ENCODE data around the gene WDFY1.

The WDFY1 gene

DNA sequence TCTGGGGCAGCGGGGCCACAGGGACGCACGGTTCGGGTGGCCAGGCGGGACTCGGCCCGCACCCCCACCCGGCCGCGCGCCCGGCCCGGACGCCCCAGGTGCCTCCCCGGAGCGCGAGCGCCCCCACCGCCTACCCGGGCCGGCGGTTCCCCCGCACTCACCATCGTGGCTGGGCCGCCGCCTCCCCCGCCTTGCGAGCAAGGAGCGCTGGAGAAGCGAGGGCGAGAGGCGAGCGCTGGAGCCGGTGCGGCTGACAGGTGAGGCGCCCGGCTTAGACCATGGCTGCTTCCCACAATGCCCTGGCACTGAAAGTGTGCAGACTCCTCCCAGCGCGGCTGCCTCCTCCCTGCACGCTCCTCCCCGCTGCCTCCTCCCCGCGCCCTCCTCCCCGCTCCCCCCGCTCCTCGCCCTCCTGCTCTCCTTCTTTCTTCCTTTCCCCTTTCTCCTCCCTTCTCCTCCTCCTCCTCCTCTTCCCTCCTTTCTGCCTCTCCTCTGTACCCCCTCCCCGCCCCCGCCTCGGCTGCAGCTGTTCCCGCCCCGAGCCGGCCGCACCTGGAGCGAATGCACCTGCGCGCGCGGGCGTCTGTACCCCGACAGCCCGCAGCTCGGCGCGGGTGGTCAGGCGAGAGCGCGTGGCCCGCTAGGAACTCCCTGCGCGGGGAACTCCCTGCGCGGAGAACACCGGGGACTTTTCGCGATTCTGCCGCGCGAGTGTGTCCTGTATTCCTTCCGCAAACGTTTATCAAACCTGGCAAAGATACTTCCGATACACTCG is 107.7 kb downstream of the WDFY1 start, which contains the start of gene AP1S3 (continued):
- TF ChIP-seq, protein P1, sequence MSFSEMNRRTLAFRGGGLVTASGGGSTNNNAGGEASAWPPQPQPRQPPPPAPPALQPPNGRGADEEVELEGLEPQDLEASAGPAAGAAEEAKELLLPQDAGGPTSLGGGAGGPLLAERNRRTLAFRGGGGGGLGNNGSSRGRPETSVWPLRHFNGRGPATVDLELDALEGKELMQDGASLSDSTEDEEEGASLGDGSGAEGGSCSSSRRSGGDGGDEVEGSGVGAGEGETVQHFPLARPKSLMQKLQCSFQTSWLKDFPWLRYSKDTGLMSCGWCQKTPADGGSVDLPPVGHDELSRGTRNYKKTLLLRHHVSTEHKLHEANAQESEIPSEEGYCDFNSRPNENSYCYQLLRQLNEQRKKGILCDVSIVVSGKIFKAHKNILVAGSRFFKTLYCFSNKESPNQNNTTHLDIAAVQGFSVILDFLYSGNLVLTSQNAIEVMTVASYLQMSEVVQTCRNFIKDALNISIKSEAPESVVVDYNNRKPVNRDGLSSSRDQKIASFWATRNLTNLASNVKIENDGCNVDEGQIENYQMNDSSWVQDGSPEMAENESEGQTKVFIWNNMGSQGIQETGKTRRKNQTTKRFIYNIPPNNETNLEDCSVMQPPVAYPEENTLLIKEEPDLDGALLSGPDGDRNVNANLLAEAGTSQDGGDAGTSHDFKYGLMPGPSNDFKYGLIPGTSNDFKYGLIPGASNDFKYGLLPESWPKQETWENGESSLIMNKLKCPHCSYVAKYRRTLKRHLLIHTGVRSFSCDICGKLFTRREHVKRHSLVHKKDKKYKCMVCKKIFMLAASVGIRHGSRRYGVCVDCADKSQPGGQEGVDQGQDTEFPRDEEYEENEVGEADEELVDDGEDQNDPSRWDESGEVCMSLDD (tag by site-specific recombination; IDR thresholded peaks at IDR 0.05), result peak; percentile 60; the same call in 1 of the 2 replicates
- TF ChIP-seq ZNF366 (tag by site-specific recombination; conservative IDR thresholded peaks at IDR 0.05), result peak; percentile 94
- TF ChIP-seq ZFP3 (tag by site-specific recombination; IDR thresholded peaks at IDR 0.05; ENCODE audit: low read depth), result no peak
- no peak for TF ChIP-seq ZNF239 (tag by site-specific recombination; IDR thresholded peaks at IDR 0.05)
- no peak for TF ChIP-seq ZNF214 (tag by site-specific recombination; IDR thresholded peaks at IDR 0.05; ENCODE audit: borderline replicate concordance)
- no peak for TF ChIP-seq ZNF776 (tag by site-specific recombination; IDR thresholded peaks at IDR 0.05; ENCODE audit: borderline replicate concordance)
- no peak for TF ChIP-seq GFI1B (tag by site-specific recombination; IDR thresholded peaks at IDR 0.05)
- no peak for TF ChIP-seq ZNF654 (tag by site-specific recombination; IDR thresholded peaks at IDR 0.05; ENCODE audit: low read depth)
- no peak for TF ChIP-seq ZNF670 (tag by site-specific recombination; IDR thresholded peaks at IDR 0.05; ENCODE audit: low read depth)
- TF ChIP-seq ZNF311 (tag by site-specific recombination; IDR thresholded peaks at IDR 0.05; ENCODE audit: borderline replicate concordance), result no peak
- TF ChIP-seq ZNF426 (tag by site-specific recombination; IDR thresholded peaks at IDR 0.05), result no peak
- TF ChIP-seq ZNF266 (tag by site-specific recombination; IDR thresholded peaks at IDR 0.05; ENCODE audit: low read depth), result no peak
- no peak for TF ChIP-seq ZNF548 (tag by site-specific recombination; IDR thresholded peaks at IDR 0.05)
- TF ChIP-seq ZSCAN23 (tag by site-specific recombination; IDR thresholded peaks at IDR 0.05), result no peak
- TF ChIP-seq ZNF558 (tag by site-specific recombination; IDR thresholded peaks at IDR 0.05), result no peak
- no peak for TF ChIP-seq ZNF248 (tag by site-specific recombination; IDR thresholded peaks at IDR 0.05)
- TF ChIP-seq, protein P2, sequence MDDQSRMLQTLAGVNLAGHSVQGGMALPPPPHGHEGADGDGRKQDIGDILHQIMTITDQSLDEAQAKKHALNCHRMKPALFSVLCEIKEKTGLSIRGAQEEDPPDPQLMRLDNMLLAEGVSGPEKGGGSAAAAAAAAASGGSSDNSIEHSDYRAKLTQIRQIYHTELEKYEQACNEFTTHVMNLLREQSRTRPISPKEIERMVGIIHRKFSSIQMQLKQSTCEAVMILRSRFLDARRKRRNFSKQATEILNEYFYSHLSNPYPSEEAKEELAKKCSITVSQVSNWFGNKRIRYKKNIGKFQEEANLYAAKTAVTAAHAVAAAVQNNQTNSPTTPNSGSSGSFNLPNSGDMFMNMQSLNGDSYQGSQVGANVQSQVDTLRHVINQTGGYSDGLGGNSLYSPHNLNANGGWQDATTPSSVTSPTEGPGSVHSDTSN (CRISPR knock-in tag; IDR thresholded peaks at IDR 0.05), result no peak
- TF ChIP-seq, protein P3, sequence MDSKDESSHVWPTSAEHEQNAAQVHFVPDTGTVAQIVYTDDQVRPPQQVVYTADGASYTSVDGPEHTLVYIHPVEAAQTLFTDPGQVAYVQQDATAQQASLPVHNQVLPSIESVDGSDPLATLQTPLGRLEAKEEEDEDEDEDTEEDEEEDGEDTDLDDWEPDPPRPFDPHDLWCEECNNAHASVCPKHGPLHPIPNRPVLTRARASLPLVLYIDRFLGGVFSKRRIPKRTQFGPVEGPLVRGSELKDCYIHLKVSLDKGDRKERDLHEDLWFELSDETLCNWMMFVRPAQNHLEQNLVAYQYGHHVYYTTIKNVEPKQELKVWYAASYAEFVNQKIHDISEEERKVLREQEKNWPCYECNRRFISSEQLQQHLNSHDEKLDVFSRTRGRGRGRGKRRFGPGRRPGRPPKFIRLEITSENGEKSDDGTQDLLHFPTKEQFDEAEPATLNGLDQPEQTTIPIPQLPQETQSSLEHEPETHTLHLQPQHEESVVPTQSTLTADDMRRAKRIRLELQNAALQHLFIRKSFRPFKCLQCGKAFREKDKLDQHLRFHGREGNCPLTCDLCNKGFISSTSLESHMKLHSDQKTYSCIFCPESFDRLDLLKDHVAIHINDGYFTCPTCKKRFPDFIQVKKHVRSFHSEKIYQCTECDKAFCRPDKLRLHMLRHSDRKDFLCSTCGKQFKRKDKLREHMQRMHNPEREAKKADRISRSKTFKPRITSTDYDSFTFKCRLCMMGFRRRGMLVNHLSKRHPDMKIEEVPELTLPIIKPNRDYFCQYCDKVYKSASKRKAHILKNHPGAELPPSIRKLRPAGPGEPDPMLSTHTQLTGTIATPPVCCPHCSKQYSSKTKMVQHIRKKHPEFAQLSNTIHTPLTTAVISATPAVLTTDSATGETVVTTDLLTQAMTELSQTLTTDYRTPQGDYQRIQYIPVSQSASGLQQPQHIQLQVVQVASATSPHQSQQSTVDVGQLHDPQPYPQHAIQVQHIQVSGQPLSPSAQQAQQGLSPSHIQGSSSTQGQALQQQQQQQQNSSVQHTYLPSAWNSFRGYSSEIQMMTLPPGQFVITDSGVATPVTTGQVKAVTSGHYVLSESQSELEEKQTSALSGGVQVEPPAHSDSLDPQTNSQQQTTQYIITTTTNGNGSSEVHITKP (tag by site-specific recombination; IDR thresholded peaks at IDR 0.05), result no peak
- TF ChIP-seq, protein P4, sequence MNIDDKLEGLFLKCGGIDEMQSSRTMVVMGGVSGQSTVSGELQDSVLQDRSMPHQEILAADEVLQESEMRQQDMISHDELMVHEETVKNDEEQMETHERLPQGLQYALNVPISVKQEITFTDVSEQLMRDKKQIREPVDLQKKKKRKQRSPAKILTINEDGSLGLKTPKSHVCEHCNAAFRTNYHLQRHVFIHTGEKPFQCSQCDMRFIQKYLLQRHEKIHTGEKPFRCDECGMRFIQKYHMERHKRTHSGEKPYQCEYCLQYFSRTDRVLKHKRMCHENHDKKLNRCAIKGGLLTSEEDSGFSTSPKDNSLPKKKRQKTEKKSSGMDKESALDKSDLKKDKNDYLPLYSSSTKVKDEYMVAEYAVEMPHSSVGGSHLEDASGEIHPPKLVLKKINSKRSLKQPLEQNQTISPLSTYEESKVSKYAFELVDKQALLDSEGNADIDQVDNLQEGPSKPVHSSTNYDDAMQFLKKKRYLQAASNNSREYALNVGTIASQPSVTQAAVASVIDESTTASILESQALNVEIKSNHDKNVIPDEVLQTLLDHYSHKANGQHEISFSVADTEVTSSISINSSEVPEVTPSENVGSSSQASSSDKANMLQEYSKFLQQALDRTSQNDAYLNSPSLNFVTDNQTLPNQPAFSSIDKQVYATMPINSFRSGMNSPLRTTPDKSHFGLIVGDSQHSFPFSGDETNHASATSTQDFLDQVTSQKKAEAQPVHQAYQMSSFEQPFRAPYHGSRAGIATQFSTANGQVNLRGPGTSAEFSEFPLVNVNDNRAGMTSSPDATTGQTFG (tag by site-specific recombination; IDR thresholded peaks at IDR 0.05; ENCODE audit: borderline replicate concordance), result no peak
- TF ChIP-seq, protein P5, sequence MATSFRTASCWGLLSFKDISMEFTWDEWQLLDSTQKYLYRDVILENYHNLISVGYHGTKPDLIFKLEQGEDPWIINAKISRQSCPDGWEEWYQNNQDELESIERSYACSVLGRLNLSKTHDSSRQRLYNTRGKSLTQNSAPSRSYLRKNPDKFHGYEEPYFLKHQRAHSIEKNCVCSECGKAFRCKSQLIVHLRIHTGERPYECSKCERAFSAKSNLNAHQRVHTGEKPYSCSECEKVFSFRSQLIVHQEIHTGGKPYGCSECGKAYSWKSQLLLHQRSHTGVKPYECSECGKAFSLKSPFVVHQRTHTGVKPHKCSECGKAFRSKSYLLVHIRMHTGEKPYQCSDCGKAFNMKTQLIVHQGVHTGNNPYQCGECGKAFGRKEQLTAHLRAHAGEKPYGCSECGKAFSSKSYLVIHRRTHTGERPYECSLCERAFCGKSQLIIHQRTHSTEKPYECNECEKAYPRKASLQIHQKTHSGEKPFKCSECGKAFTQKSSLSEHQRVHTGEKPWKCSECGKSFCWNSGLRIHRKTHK (tag by site-specific recombination; IDR thresholded peaks at IDR 0.05), result no peak
- TF ChIP-seq ZNF707 (tag by site-specific recombination; IDR thresholded peaks at IDR 0.05), result no peak
- no peak for TF ChIP-seq ZNF560 (tag by site-specific recombination; IDR thresholded peaks at IDR 0.05; ENCODE audit: borderline replicate concordance)
- TF ChIP-seq ZNF660 (tag by site-specific recombination; IDR thresholded peaks at IDR 0.05), result 0 out of 2 replicates have a peak, but pooled peaks have one; percentile 52
- TF ChIP-seq ZNF114 (tag by site-specific recombination; IDR thresholded peaks at IDR 0.05), result no peak
- TF ChIP-seq, protein P6, sequence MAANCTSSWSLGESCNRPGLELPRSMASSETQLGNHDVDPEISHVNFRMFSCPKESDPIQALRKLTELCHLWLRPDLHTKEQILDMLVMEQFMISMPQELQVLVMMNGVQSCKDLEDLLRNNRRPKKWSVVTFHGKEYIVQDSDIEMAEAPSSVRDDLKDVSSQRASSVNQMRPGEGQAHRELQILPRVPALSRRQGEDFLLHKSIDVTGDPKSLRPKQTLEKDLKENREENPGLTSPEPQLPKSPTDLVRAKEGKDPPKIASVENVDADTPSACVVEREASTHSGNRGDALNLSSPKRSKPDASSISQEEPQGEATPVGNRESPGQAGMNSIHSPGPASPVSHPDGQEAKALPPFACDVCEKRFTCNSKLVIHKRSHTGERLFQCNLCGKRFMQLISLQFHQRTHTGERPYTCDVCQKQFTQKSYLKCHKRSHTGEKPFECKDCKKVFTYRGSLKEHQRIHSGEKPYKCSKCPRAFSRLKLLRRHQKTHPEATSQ (tag by site-specific recombination; IDR thresholded peaks at IDR 0.05), result no peak
